GM12872 (cell line): ENCODE data around the gene SCN1A.

Experiments
- TF ChIP-seq, protein P1 (sequence below): IDR thresholded peaks from 3 replicates; pipeline ENCODE4 v1.5.1; 2011; ENCODE audit warnings: low read depth, mild to moderate bottlenecking, low read length, moderate library complexity; ENCODE audit not compliant: insufficient read depth

Gene SCN1A

DNA sequence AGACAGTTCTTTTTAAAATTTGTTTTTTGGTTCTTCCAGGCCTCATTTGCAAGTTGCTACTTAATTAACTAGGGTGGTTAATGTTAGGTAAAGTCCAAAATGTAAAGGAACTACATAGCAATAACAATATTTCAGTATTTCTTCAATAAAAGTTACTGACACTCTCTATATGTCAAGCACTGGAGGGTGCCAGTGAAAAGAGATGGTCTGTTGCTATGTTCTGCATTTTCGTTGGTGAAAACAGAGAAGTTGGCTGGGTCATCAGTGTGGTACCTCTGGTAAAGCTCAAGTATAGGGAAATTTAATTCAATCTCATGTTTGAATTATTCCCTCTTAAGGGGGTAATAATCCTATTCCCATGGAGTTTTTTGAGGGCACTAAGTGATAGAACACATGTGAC is 16.3 kb upstream of the SCN1A start:
- TF ChIP-seq, protein P1, sequence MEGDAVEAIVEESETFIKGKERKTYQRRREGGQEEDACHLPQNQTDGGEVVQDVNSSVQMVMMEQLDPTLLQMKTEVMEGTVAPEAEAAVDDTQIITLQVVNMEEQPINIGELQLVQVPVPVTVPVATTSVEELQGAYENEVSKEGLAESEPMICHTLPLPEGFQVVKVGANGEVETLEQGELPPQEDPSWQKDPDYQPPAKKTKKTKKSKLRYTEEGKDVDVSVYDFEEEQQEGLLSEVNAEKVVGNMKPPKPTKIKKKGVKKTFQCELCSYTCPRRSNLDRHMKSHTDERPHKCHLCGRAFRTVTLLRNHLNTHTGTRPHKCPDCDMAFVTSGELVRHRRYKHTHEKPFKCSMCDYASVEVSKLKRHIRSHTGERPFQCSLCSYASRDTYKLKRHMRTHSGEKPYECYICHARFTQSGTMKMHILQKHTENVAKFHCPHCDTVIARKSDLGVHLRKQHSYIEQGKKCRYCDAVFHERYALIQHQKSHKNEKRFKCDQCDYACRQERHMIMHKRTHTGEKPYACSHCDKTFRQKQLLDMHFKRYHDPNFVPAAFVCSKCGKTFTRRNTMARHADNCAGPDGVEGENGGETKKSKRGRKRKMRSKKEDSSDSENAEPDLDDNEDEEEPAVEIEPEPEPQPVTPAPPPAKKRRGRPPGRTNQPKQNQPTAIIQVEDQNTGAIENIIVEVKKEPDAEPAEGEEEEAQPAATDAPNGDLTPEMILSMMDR: no peak

DNA sequence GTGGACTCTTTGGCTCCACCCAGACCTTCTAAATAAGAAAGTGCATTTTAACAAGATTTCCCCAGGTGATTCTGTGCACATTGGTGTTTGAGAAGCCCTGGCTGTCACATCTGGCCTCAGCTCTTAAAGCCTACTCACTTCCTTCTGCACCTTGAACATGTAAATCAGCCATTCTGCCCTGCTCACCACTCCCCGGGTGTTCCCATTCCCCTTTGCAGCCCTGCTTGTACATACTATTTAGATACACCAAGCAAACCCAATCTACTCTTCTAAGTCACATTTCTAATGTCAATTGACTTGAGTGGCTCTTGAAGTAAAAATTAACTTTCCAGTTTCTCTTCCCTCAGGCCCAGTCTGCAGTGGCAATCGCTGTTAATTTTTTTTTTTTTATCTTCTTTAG is 13.1 kb upstream of the SCN1A start:
- TF ChIP-seq, protein P1: no peak

- TF ChIP-seq, protein P1: no peak
Measured at GRCh38 chr2:166140475-166140874, 12.7 kb upstream of the SCN1A start.

DNA sequence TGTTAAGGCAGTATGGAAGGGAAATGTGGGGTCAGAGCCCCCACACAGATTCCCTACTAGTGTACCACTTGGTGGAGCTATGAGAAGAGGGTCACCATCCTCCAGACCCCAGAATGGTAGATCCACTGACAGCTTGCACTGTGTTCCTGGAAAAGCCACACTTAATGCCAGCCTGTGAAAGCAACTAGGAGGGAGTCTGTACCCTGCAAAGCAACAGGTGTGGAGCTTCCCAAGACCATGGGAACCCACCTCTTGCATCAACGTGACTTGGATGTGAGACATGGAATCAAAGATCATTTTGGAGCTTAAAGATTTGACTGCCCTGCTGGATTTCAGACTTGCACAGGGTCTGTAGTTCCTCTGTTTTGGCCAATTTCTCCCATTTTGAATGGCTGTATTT is 10.8 kb upstream of the SCN1A start:
- TF ChIP-seq, protein P1: no peak

DNA sequence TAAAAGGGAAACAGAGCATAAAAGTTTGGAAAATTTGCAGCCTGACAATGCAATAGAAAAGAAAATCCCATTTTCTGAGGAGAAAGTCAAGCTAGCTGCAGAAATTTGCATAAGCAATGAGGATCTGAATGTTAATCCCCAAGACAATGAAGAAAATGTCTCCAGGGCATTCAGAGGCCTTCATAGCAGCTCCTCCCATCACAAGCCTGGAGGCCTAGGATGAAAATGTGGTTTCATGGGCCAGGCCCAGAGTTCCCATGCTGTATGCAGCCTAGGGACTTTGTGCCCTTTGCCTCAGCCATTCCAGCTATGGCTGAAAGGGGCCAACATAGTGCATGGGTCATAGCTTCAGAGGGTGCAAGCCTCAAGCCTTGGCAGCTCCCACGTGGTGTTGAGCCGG is 10.3 kb upstream of the SCN1A start:
- TF ChIP-seq, protein P1: no peak

- TF ChIP-seq, protein P1: no peak
Measured at GRCh38 chr2:166137331-166137730, 9.5 kb upstream of the SCN1A start.

DNA sequence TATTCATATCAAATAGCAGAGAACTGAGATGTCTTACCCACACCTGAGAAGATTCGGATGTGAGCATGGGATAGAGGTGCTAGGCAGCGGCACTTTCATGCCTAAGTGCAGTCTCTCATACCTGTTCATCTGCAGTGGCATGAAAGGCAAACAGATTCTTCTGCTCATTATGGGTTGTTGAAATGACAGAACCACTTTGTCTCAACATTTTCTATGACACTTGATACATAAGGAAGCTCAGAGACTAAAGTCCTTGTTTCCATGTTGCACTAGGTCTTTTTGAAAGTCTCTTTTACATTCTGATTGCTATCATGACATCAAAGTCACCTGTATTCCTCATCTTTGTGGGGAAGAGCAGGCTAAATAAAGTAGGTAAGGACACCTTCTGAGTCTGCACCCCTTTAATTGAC is 8.0 kb upstream of the SCN1A start:
- TF ChIP-seq, protein P1: no peak
